ENCODE data around the gene LMAN1. TPM values are rescaled to one million over a fixed set of nuclear protein-coding genes. Genes with fewer than 3 reads are reported as not detected.

LMAN1 gene
- total RNA-seq, 3 donors from 2014 or later, result 42.7 to 54.1 (median 48.5) TPM

GRCh38 chr18:59388817-59389216, 29.8 kb upstream of the LMAN1 start:
- Histone ChIP-seq H3K4me3 (no peak overlapping the region), H3K4me1 (ENCODE audit: low read depth) (no peaks in the 10 kb centered on the region), H3K36me3 (ENCODE audit: low read depth) (no peaks in the 10 kb centered on the region), H3K9me3 (no peaks in the 10 kb centered on the region)
- no peak for ATAC-seq
- DNase-seq, result no peak
- TF ChIP-seq CTCF (IDR thresholded peaks at IDR 0.05), result no peak
- intact Hi-C loops (cut with DNase I, micrococcal nuclease), result no loop called here

GRCh38 chr18:59387687-59388565, 28.9 kb upstream of the LMAN1 start:
- DNase-seq (no peak), ATAC-seq (no peak)
- Histone ChIP-seq H3K4me1 (ENCODE audit: low read depth) (no peaks in the 10 kb centered on the region), H3K36me3 (ENCODE audit: low read depth) (no peaks in the 10 kb centered on the region), H3K9me3 (no peaks in the 10 kb centered on the region), H3K4me3 (no peak overlapping the region)
- intact Hi-C loops (cut with DNase I, micrococcal nuclease), result no loop called here
- TF ChIP-seq CTCF (IDR thresholded peaks at IDR 0.05), result no peak

GRCh38 chr18:59386909-59387686, 28.0 kb upstream of the LMAN1 start:
- Histone ChIP-seq H3K9me3 (no peaks in the 10 kb centered on the region), H3K36me3 (ENCODE audit: low read depth) (no peaks in the 10 kb centered on the region), H3K4me3 (no peak overlapping the region), H3K4me1 (ENCODE audit: low read depth) (no peaks in the 10 kb centered on the region)
- TF ChIP-seq CTCF (IDR thresholded peaks at IDR 0.05), result no peak
- DNase-seq (no peak), ATAC-seq (no peak)
- intact Hi-C loops (cut with DNase I, micrococcal nuclease), result no loop called here

- no peaks in the 10 kb centered on the region for H3K9me3 ChIP-seq
- TF ChIP-seq CTCF (IDR thresholded peaks at IDR 0.05), result no peak
- no peak for ATAC-seq
- no peaks in the 10 kb centered on the region for H3K4me1 ChIP-seq (ENCODE audit: low read depth)
- DNase-seq, result no peak
- no peaks in the 10 kb centered on the region for H3K36me3 ChIP-seq (ENCODE audit: low read depth)
- H3K4me3 ChIP-seq, result no peak overlapping the region
- intact Hi-C loops (cut with DNase I, micrococcal nuclease), result no loop called here
These were observed 26.1 kb upstream of the LMAN1 start for GRCh38 chr18:59385191-59385590.

GRCh38 chr18:59383851-59384250, 24.8 kb upstream of the LMAN1 start:
- no peak for DNase-seq
- H3K9me3 ChIP-seq, result no peaks in the 10 kb centered on the region
- no peak for TF ChIP-seq CTCF (IDR thresholded peaks at IDR 0.05)
- H3K4me3 ChIP-seq, result no peak overlapping the region
- H3K36me3 ChIP-seq (ENCODE audit: low read depth), result no peaks in the 10 kb centered on the region
- ATAC-seq, result no peak
- H3K4me1 ChIP-seq (ENCODE audit: low read depth), result no peaks in the 10 kb centered on the region
- intact Hi-C loops (cut with DNase I, micrococcal nuclease), result no loop called here
